ENCODE results near the gene ATG7.

- no peak for TF ChIP-seq POLR2A (IDR thresholded peaks at IDR 0.05)
- no peak for TF ChIP-seq CTCF (IDR thresholded peaks at IDR 0.05)
These were observed 177.8 kb downstream of the ATG7 start for GRCh38 chr3:11450015-11450414.
